ENCODE results near the gene HOXA5. TPM values are rescaled to one million over a fixed set of nuclear protein-coding genes. Genes with fewer than 3 reads are reported as not detected.

Gene HOXA5
- total RNA-seq, 2 donors from 2014 or later = 9.6 to 18.7 TPM

DNA sequence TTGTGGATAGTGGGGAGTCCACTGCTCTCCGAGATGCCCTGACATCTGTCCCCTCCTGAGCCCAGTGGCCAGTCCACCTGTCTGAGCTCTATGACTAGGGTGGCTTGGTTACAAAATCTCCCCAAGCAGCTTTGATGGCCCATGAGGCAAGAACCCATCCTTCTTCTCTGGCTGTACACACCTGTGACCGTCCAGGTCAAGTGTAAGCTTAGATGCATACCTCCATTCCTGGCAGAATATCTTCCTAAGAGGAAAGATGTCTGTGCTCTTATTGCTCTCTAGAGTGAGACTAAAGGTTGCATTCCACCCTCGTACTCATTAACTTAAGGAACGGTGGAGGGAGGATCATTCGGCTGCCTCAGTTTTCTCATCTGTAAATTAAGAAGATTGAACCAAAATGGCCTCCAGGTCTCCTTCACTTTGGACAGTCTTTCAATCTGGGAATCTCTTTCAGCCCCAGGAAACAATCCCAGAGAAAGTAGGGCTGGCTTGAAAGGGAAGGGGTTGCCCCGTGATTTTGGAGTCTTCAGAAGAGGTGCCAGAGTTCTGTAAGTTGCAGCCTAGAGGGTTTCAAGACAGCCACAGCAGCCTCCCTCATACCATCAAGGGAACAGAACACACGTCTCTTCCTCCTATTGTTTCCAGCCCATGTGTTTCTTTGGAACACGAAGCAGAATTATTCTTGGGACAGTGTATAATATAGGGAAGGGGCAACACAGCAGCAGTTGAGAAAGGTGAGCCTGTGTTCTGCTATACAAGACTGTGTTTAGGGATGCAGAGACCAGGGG lies 18.4 kb downstream of the HOXA5 start:
- Histone ChIP-seq H3K9me3 (no peaks in the 10 kb centered on the region), H3K4me1 (peaks cover 8% of the 10 kb centered on the region), H3K27me3 (no peaks in the 10 kb centered on the region), H3K36me3 (no peaks in the 10 kb centered on the region), H3K4me3 (no peak overlapping the region), H3K9ac (ENCODE audit: low read depth in 2 of 2, low read length in 2 of 2) (peak overlapping the region in 1 of 2 donors; percentile 87), H3K27ac (no peak overlapping the region)
- peak; percentile 30 for DNase-seq
- TF ChIP-seq, protein P1, sequence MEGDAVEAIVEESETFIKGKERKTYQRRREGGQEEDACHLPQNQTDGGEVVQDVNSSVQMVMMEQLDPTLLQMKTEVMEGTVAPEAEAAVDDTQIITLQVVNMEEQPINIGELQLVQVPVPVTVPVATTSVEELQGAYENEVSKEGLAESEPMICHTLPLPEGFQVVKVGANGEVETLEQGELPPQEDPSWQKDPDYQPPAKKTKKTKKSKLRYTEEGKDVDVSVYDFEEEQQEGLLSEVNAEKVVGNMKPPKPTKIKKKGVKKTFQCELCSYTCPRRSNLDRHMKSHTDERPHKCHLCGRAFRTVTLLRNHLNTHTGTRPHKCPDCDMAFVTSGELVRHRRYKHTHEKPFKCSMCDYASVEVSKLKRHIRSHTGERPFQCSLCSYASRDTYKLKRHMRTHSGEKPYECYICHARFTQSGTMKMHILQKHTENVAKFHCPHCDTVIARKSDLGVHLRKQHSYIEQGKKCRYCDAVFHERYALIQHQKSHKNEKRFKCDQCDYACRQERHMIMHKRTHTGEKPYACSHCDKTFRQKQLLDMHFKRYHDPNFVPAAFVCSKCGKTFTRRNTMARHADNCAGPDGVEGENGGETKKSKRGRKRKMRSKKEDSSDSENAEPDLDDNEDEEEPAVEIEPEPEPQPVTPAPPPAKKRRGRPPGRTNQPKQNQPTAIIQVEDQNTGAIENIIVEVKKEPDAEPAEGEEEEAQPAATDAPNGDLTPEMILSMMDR (IDR thresholded peaks at IDR 0.05) = no peak
- intact Hi-C loops (cut with DNase I) = no loop called here

DNA sequence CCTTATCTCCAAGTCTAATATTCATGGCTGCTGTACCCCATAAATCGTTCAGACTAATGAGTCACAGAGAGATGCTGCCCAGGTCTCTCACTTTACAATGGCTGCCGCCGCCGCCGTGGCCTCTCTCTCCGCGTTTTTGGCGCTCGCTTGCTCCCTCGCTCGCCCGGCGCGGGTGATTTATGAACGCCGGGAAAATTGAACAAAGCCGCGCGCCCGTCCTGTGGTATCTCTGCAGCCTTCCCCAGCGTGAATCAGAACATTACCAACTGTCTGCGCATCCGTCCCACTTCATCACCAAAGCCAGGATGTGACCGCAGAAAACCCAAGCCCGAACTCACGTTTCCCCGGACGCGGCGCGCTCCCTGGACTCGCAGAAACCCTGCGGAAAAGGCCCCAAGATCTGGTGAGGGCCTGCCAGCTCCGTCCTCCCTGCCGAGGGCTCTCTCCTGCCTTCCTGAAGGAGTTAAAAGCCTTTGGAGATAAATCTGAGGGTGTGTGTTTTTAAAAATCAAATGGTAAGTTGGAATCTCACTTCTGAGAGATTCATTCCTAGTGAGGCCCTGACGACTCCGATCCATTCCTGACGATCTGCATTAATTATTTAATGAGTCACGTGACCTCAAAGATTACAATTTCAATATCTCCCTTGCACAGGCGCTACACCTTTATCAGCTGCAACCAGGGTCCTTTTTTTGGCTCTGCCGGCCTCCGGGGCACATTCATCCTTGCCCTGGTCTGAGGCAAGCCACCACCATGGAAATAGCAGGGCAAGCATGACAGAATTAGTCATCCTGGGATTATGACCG lies 19.2 kb downstream of the HOXA5 start:
- H3K36me3 ChIP-seq = no peaks in the 10 kb centered on the region
- H3K4me3 ChIP-seq = no peak overlapping the region
- peak; percentile 37 for DNase-seq
- H3K27me3 ChIP-seq = no peaks in the 10 kb centered on the region
- peak overlapping the region; percentile 38 to 87 for H3K9ac ChIP-seq (ENCODE audit: low read depth in 2 of 2, low read length in 2 of 2)
- H3K9me3 ChIP-seq = no peaks in the 10 kb centered on the region
- intact Hi-C loops (cut with DNase I) = no loop called here
- TF ChIP-seq, protein P1 (IDR thresholded peaks at IDR 0.05) = no peak
- H3K4me1 ChIP-seq = peaks cover 10% of the 10 kb centered on the region
- H3K27ac ChIP-seq = no peak overlapping the region

DNA sequence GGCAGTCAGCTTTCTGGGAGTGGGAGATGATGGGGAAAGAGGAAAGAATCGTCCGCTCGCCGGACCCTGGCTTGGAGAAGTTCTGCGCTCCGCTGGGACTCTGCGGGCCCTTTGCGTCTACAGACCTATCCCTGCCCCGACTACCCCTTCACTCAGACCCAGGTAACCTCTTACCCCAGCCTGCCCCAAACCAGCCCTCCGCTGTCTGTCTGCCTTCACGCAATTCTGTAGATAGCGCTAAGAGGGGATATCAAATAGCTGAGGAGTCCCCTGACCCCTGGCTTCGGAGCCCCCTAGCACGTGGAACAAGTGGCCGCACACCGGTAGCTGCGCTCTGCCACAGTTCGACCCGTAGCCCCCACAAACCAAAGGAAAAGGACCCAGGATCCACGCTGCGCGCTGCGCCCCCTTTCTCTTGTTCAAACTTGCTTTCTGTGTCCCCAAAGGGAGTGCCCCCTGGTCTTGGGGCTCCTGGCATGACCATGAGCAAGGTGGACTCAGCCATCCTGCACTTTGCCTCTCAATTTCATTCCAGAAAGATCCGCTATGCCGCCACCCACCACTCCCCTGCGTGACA lies 19.9 kb downstream of the HOXA5 start:
- Histone ChIP-seq H3K4me1 (peaks cover 14% of the 10 kb centered on the region), H3K36me3 (no peaks in the 10 kb centered on the region), H3K9ac (ENCODE audit: low read depth in 2 of 2, low read length in 2 of 2) (peak overlapping the region; percentile 61 to 87), H3K27me3 (no peaks in the 10 kb centered on the region), H3K4me3 (peak overlapping the region; percentile 16), H3K27ac (peak overlapping the region; percentile 83), H3K9me3 (no peaks in the 10 kb centered on the region)
- TF ChIP-seq, protein P1 (IDR thresholded peaks at IDR 0.05) = no peak
- intact Hi-C loops (cut with DNase I) = no loop called here
- DNase-seq = peak; percentile 32

DNA sequence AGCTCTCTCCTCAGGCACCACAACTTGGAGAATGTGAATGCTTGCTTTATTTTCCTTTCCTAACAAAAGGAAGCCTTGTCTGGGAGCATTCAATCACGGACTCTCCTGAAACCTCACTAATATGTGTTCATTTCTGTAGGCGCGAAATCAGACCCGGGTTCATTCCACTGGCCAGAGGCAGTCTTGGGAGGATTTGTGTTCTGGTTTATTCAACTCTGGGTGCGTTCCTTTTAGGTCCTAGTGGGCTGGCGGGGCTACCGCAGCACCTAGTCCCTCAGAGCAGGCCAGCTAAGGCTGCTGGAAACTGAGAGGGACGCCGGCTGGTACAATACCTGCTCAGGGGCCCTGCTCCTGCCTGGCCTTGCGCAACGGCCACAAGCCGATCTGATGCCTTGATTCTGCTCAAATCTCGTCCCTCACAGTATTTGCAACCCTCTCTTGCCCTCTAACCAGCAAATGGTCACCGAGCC lies 20.4 kb downstream of the HOXA5 start:
- Histone ChIP-seq H3K9me3 (no peaks in the 10 kb centered on the region), H3K4me3 (peak overlapping the region; percentile 16), H3K36me3 (no peaks in the 10 kb centered on the region), H3K27me3 (no peaks in the 10 kb centered on the region), H3K27ac (peak overlapping the region; percentile 83), H3K4me1 (peaks cover 17% of the 10 kb centered on the region), H3K9ac (ENCODE audit: low read depth in 2 of 2, low read length in 2 of 2) (peak overlapping the region; percentile 61 to 87)
- intact Hi-C loops (cut with DNase I) = no loop called here
- TF ChIP-seq, protein P1 (IDR thresholded peaks at IDR 0.05) = no peak
- DNase-seq = peak; percentile 29

Data from colonic mucosa (tissue), 4 donors.